Measurements from ENCODE around the gene MT1E.

DNA sequence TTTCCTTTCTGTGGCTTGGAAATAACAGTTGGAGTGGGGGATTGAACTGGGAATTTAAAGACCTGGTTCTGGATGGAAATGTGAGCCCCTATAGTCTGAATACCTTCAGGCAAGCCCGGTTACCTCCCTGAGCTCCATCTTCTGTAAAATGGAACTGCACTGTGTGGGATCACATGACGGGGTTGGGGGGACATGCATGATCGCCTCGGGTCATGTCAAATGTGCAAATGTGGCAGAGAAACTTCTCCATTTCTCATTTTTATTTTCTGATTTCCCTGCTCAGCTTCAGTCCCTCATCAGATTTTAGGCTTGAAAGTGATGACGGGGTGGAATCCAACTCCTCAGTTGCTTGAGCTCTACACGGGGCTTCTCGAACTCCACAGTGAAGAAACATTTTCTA is 27.6 kb downstream of the MT1E start:
- TF ChIP-seq, protein P1, sequence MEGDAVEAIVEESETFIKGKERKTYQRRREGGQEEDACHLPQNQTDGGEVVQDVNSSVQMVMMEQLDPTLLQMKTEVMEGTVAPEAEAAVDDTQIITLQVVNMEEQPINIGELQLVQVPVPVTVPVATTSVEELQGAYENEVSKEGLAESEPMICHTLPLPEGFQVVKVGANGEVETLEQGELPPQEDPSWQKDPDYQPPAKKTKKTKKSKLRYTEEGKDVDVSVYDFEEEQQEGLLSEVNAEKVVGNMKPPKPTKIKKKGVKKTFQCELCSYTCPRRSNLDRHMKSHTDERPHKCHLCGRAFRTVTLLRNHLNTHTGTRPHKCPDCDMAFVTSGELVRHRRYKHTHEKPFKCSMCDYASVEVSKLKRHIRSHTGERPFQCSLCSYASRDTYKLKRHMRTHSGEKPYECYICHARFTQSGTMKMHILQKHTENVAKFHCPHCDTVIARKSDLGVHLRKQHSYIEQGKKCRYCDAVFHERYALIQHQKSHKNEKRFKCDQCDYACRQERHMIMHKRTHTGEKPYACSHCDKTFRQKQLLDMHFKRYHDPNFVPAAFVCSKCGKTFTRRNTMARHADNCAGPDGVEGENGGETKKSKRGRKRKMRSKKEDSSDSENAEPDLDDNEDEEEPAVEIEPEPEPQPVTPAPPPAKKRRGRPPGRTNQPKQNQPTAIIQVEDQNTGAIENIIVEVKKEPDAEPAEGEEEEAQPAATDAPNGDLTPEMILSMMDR (tag by site-specific recombination; IDR thresholded peaks at IDR 0.05): no peak
- TF ChIP-seq ZNF292 (tag by site-specific recombination; IDR thresholded peaks at IDR 0.05; ENCODE audit: borderline replicate concordance, low read depth) (no peak), ZNF214 (tag by site-specific recombination; IDR thresholded peaks at IDR 0.05; ENCODE audit: borderline replicate concordance) (no peak), SALL2 (tag by site-specific recombination; IDR thresholded peaks at IDR 0.05; ENCODE audit: borderline replicate concordance) (no peak), ZNF530 (tag by site-specific recombination; IDR thresholded peaks at IDR 0.05; ENCODE audit: low read depth) (no peak), ZNF660 (tag by site-specific recombination; IDR thresholded peaks at IDR 0.05) (no peak), GLI4 (tag by site-specific recombination; IDR thresholded peaks at IDR 0.05) (no peak), ZNF140 (tag by site-specific recombination; IDR thresholded peaks at IDR 0.05) (no peak)
- TF ChIP-seq, protein P2, sequence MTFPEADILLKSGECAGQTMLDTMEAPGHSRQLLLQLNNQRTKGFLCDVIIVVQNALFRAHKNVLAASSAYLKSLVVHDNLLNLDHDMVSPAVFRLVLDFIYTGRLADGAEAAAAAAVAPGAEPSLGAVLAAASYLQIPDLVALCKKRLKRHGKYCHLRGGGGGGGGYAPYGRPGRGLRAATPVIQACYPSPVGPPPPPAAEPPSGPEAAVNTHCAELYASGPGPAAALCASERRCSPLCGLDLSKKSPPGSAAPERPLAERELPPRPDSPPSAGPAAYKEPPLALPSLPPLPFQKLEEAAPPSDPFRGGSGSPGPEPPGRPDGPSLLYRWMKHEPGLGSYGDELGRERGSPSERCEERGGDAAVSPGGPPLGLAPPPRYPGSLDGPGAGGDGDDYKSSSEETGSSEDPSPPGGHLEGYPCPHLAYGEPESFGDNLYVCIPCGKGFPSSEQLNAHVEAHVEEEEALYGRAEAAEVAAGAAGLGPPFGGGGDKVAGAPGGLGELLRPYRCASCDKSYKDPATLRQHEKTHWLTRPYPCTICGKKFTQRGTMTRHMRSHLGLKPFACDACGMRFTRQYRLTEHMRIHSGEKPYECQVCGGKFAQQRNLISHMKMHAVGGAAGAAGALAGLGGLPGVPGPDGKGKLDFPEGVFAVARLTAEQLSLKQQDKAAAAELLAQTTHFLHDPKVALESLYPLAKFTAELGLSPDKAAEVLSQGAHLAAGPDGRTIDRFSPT (tag by site-specific recombination; IDR thresholded peaks at IDR 0.05): no peak
- TF ChIP-seq, protein P3, sequence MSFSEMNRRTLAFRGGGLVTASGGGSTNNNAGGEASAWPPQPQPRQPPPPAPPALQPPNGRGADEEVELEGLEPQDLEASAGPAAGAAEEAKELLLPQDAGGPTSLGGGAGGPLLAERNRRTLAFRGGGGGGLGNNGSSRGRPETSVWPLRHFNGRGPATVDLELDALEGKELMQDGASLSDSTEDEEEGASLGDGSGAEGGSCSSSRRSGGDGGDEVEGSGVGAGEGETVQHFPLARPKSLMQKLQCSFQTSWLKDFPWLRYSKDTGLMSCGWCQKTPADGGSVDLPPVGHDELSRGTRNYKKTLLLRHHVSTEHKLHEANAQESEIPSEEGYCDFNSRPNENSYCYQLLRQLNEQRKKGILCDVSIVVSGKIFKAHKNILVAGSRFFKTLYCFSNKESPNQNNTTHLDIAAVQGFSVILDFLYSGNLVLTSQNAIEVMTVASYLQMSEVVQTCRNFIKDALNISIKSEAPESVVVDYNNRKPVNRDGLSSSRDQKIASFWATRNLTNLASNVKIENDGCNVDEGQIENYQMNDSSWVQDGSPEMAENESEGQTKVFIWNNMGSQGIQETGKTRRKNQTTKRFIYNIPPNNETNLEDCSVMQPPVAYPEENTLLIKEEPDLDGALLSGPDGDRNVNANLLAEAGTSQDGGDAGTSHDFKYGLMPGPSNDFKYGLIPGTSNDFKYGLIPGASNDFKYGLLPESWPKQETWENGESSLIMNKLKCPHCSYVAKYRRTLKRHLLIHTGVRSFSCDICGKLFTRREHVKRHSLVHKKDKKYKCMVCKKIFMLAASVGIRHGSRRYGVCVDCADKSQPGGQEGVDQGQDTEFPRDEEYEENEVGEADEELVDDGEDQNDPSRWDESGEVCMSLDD (tag by site-specific recombination; IDR thresholded peaks at IDR 0.05): no peak
- TF ChIP-seq, protein P4, sequence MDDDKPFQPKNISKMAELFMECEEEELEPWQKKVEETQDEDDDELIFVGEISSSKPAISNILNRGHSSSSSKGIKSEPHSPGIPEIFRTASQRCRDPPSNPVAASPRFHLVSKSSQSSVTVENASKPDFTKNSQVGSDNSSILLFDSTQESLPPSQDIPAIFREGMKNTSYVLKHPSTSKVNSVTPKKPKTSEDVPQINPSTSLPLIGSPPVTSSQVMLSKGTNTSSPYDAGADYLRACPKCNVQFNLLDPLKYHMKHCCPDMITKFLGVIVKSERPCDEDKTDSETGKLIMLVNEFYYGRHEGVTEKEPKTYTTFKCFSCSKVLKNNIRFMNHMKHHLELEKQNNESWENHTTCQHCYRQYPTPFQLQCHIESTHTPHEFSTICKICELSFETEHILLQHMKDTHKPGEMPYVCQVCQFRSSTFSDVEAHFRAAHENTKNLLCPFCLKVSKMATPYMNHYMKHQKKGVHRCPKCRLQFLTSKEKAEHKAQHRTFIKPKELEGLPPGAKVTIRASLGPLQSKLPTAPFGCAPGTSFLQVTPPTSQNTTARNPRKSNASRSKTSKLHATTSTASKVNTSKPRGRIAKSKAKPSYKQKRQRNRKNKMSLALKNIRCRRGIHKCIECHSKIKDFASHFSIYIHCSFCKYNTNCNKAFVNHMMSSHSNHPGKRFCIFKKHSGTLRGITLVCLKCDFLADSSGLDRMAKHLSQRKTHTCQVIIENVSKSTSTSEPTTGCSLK (tag by site-specific recombination; IDR thresholded peaks at IDR 0.05): no peak
- TF ChIP-seq, protein P5, sequence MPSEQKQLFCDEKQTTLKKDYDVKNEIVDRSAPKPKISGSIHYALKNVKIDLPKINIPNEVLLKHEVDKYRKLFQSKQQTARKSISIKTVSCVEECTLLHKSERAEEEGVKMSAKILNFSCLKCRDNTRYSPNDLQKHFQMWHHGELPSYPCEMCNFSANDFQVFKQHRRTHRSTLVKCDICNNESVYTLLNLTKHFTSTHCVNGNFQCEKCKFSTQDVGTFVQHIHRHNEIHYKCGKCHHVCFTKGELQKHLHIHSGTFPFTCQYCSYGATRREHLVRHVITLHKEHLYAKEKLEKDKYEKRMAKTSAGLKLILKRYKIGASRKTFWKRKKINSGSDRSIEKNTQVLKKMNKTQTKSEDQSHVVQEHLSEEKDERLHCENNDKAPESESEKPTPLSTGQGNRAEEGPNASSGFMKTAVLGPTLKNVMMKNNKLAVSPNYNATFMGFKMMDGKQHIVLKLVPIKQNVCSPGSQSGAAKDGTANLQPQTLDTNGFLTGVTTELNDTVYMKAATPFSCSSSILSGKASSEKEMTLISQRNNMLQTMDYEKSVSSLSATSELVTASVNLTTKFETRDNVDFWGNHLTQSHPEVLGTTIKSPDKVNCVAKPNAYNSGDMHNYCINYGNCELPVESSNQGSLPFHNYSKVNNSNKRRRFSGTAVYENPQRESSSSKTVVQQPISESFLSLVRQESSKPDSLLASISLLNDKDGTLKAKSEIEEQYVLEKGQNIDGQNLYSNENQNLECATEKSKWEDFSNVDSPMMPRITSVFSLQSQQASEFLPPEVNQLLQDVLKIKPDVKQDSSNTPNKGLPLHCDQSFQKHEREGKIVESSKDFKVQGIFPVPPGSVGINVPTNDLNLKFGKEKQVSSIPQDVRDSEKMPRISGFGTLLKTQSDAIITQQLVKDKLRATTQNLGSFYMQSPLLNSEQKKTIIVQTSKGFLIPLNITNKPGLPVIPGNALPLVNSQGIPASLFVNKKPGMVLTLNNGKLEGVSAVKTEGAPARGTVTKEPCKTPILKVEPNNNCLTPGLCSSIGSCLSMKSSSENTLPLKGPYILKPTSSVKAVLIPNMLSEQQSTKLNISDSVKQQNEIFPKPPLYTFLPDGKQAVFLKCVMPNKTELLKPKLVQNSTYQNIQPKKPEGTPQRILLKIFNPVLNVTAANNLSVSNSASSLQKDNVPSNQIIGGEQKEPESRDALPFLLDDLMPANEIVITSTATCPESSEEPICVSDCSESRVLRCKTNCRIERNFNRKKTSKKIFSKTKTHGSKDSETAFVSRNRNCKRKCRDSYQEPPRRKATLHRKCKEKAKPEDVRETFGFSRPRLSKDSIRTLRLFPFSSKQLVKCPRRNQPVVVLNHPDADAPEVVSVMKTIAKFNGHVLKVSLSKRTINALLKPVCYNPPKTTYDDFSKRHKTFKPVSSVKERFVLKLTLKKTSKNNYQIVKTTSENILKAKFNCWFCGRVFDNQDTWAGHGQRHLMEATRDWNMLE (tag by site-specific recombination; conservative IDR thresholded peaks at IDR 0.05; ENCODE audit: low read depth): no peak
- TF ChIP-seq, protein P6, sequence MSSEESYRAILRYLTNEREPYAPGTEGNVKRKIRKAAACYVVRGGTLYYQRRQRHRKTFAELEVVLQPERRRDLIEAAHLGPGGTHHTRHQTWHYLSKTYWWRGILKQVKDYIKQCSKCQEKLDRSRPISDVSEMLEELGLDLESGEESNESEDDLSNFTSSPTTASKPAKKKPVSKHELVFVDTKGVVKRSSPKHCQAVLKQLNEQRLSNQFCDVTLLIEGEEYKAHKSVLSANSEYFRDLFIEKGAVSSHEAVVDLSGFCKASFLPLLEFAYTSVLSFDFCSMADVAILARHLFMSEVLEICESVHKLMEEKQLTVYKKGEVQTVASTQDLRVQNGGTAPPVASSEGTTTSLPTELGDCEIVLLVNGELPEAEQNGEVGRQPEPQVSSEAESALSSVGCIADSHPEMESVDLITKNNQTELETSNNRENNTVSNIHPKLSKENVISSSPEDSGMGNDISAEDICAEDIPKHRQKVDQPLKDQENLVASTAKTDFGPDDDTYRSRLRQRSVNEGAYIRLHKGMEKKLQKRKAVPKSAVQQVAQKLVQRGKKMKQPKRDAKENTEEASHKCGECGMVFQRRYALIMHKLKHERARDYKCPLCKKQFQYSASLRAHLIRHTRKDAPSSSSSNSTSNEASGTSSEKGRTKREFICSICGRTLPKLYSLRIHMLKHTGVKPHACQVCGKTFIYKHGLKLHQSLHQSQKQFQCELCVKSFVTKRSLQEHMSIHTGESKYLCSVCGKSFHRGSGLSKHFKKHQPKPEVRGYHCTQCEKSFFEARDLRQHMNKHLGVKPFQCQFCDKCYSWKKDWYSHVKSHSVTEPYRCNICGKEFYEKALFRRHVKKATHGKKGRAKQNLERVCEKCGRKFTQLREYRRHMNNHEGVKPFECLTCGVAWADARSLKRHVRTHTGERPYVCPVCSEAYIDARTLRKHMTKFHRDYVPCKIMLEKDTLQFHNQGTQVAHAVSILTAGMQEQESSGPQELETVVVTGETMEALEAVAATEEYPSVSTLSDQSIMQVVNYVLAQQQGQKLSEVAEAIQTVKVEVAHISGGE (tag by site-specific recombination; conservative IDR thresholded peaks at IDR 0.05; ENCODE audit: low read depth): no peak

All from HEK293 (cell line).